Common myeloid progenitor, CD34-positive (primary cell): ENCODE data around the gene PGAM1.
"Not testable (repeated sequence)": the region's sequence is repeated elsewhere in the genome, so short reads cannot be mapped to it uniquely, and the experiment has no call there.

Source experiments
- CTCF ChIA-PET: fragments of 350-600 bp; sonication (Branson Sonifier 250); formaldehyde crosslinking; loops from one replicate; lab custom pipeline; 2021; ENCODE audit warnings: antibody characterized with exemption; lab: Charles Lee
- POLR2A ChIA-PET: fragments of 350-600 bp; sonication (Branson Sonifier 250); formaldehyde crosslinking; loops from one replicate; lab custom pipeline; 2021; ENCODE audit warnings: antibody characterized with exemption; lab: Charles Lee
- DNase-seq, 3 donors: peaks; one replicate each; pipeline versions ENCODE4 v3.0.0 to v3.0.0-alpha.2; 2013
- H3K27ac ChIP-seq, 2 experiments: 1 replicate in 1 of 2; 2 replicates in 1 of 2; pipeline ENCODE4 v1.7.0; 2013; ENCODE audit warnings: inconsistent platforms in 2 of 2, low read length in 2 of 2, mild to moderate bottlenecking in 2 of 2, low read depth in 1 of 2, moderate library complexity in 1 of 2; ENCODE audit not compliant: severe bottlenecking in 2 of 2, insufficient read depth in 1 of 2, poor library complexity in 1 of 2
- H3K27me3 ChIP-seq, 5 experiments: replicated peaks in 2 of 5; 1 replicate in 3 of 5; 2 replicates in 2 of 5; pipeline versions ENCODE4 v1.6.1 to v1.7.0; 2013; ENCODE audit warnings: low read length in 4 of 5, mild to moderate bottlenecking in 2 of 5, moderate library complexity in 2 of 5, inconsistent platforms in 1 of 5; ENCODE audit not compliant: insufficient read depth in 5 of 5, control insufficient read depth in 4 of 5
- H3K36me3 ChIP-seq, 4 experiments: 1 replicate in 2 of 4; 2 replicates in 2 of 4; pipeline versions ENCODE4 v1.6.1 to v1.7.0; 2013; ENCODE audit warnings: low read length in 3 of 4, control low read depth in 1 of 4, mild to moderate bottlenecking in 1 of 4; ENCODE audit not compliant: control insufficient read depth in 4 of 4, insufficient read depth in 4 of 4
- H3K4me1 ChIP-seq, 4 experiments: 1 replicate in 3 of 4; 2 replicates in 1 of 4; pipeline versions ENCODE4 v1.6.1 to v1.7.1; 2013; ENCODE audit warnings: low read length in 3 of 4, mild to moderate bottlenecking in 3 of 4, control low read depth in 1 of 4, inconsistent platforms in 1 of 4, moderate library complexity in 1 of 4; ENCODE audit not compliant: control insufficient read depth in 4 of 4, insufficient read depth in 4 of 4; ENCODE audit errors: control extremely low read depth in 1 of 4
- H3K4me3 ChIP-seq, 7 experiments: 1 replicate in 4 of 7; 2 replicates in 3 of 7; pipeline versions ENCODE4 v1.5.1 to v1.7.0; 2013; ENCODE audit warnings: mild to moderate bottlenecking in 7 of 7, low read length in 6 of 7, moderate library complexity in 6 of 7, inconsistent platforms in 2 of 7, low read depth in 2 of 7, control low read depth in 1 of 7; ENCODE audit not compliant: insufficient read depth in 4 of 7, control insufficient read depth in 1 of 7; ENCODE audit errors: extremely low read depth in 1 of 7
- H3K9me3 ChIP-seq, 5 experiments: 1 replicate in 4 of 5; 2 replicates in 1 of 5; pipeline versions ENCODE4 v1.6.1 to v1.7.1; 2013; ENCODE audit warnings: low read length in 4 of 5, mild to moderate bottlenecking in 2 of 5, inconsistent platforms in 1 of 5, low read depth in 1 of 5, moderate library complexity in 1 of 5; ENCODE audit not compliant: control insufficient read depth in 4 of 5, insufficient read depth in 2 of 5; ENCODE audit errors: control extremely low read depth in 1 of 5
- WGBS: methylation state at CpG from one replicate; pipeline ENCODE4 v1.1.5; 2013; ENCODE audit not compliant: insufficient coverage; 5-methylcytosine and 5-hydroxymethylcytosine counted together

Gene PGAM1

GRCh38 chr10:97474918-97475317 is 48.9 kb downstream of the PGAM1 start:
- POLR2A ChIA-PET, result interaction anchor here (0.6 kb wide), 1 partner anchor 15 kb away, joined by 4 read pairs; no protein-coding TSS in a partner anchor
- no peak overlapping the region for H3K4me3 ChIP-seq
- CTCF ChIA-PET, result interaction anchor here (1.8 to 4.3 kb wide), 2 partner anchors 9 to 18 kb away, joined by 5 to 20 read pairs; no protein-coding TSS in a partner anchor
- H3K36me3 ChIP-seq, result peaks cover 17 to 82% (median 65%) of the 10 kb centered on the region in 4 experiments
- DNase-seq, result no peak
- no peak overlapping the region for H3K27ac ChIP-seq
- H3K27me3 ChIP-seq, result no peaks in the 10 kb centered on the region
- WGBS, result 100% methylated on average over 3 of the region's 4 CpGs
- H3K4me1 ChIP-seq, result no peaks in the 10 kb centered on the region
- H3K9me3 ChIP-seq, result no peaks in the 10 kb centered on the region

GRCh38 chr10:97475936-97476594 is 50.1 kb downstream of the PGAM1 start:
- no peak overlapping the region for H3K27ac ChIP-seq
- H3K4me1 ChIP-seq, result no peaks in the 10 kb centered on the region
- no peak for DNase-seq
- H3K9me3 ChIP-seq, result no peaks in the 10 kb centered on the region
- POLR2A ChIA-PET, result no interaction called here
- WGBS, result 100% methylated on average over 1 of the region's 2 CpGs
- no peak overlapping the region for H3K4me3 ChIP-seq
- CTCF ChIA-PET, result interaction anchor here (1.0 to 4.3 kb wide), 7 partner anchors 10 to 130 kb away, joined by 3 to 20 read pairs (median 4); no protein-coding TSS in a partner anchor
- H3K36me3 ChIP-seq, result peaks cover 9 to 84% (median 67%) of the 10 kb centered on the region in 4 experiments
- H3K27me3 ChIP-seq, result no peaks in the 10 kb centered on the region

GRCh38 chr10:97479410-97479809 is 53.4 kb downstream of the PGAM1 start:
- 83% methylated on average over 1 of the region's 4 CpGs for WGBS
- peaks cover 17 to 80% (median 59%) of the 10 kb centered on the region in 4 experiments for H3K36me3 ChIP-seq
- H3K9me3 ChIP-seq, POLR2A ChIA-PET, CTCF ChIA-PET, H3K4me1 ChIP-seq, H3K27ac ChIP-seq, H3K27me3 ChIP-seq, H3K4me3 ChIP-seq, DNase-seq: not testable (repeated sequence)

GRCh38 chr10:97479939-97480338 is 53.9 kb downstream of the PGAM1 start:
- WGBS, result 97% methylated on average over 5 of the region's 9 CpGs
- peaks cover 15 to 74% (median 56%) of the 10 kb centered on the region in 4 experiments for H3K36me3 ChIP-seq
- H3K27me3 ChIP-seq, result no peaks in the 10 kb centered on the region
- no peak overlapping the region for H3K4me3 ChIP-seq
- H3K9me3 ChIP-seq, result no peaks in the 10 kb centered on the region
- no peak overlapping the region for H3K27ac ChIP-seq
- POLR2A ChIA-PET, result no interaction called here
- CTCF ChIA-PET, result interaction anchor here (1.3 to 1.4 kb wide), 2 partner anchors 16 to 74 kb away, joined by 3 read pairs; no protein-coding TSS in a partner anchor
- DNase-seq, result no peak
- no peaks in the 10 kb centered on the region for H3K4me1 ChIP-seq

GRCh38 chr10:97481071-97481470 is 55.1 kb downstream of the PGAM1 start:
- peaks cover 13 to 69% (median 51%) of the 10 kb centered on the region in 4 experiments for H3K36me3 ChIP-seq

GRCh38 chr10:97482381-97482780 is 56.4 kb downstream of the PGAM1 start:
- Histone ChIP-seq H3K36me3 (peaks cover 10 to 56% (median 41%) of the 10 kb centered on the region in 4 experiments), H3K9me3 (no peaks in the 10 kb centered on the region), H3K27ac (no peak overlapping the region), H3K4me1 (no peaks in the 10 kb centered on the region), H3K27me3 (no peaks in the 10 kb centered on the region), H3K4me3 (no peak overlapping the region)
- DNase-seq, result no peak
- POLR2A ChIA-PET, result no interaction called here
- CTCF ChIA-PET, result interaction anchor here (1.3 to 1.8 kb wide), 2 partner anchors 13 to 72 kb away, joined by 3 to 4 read pairs; no protein-coding TSS in a partner anchor
- WGBS, result 100% methylated on average over 1 of the region's 1 CpG

More at GRCh38 chr10:97481071-97481470, 55.1 kb downstream of the PGAM1 start:
- no peak overlapping the region for H3K27ac ChIP-seq
- no peaks in the 10 kb centered on the region for H3K27me3 ChIP-seq
- ChIA-PET CTCF (interaction anchor here (0.9 to 1.6 kb wide), 6 partner anchors 14 to 73 kb away, joined by 3 to 6 read pairs (median 3); no protein-coding TSS in a partner anchor), POLR2A (no interaction called here)
- WGBS, result 100% methylated on average over 2 of the region's 4 CpGs
- H3K9me3 ChIP-seq, result no peaks in the 10 kb centered on the region
- H3K4me1 ChIP-seq, result no peaks in the 10 kb centered on the region
- H3K4me3 ChIP-seq, result no peak overlapping the region
- no peak for DNase-seq
